Testis (tissue), 3 donors: ENCODE measurements around the gene MYG1. TPM values are rescaled to one million over a fixed set of nuclear protein-coding genes. Genes with fewer than 3 reads are reported as not detected.

Experiments used
- DNase-seq: peaks from one replicate; pipeline ENCODE4 v3.0.0-alpha.2; 2019
- H3K27ac ChIP-seq, 2 donors: fragments of 200-600 bp; sonication (generic); one replicate each; pipeline ENCODE4 v1.5.1; 2019
- H3K27me3 ChIP-seq: fragments of 200-600 bp; sonication (generic); one replicate; pipeline ENCODE4 v1.5.1; 2019
- H3K36me3 ChIP-seq: fragments of 200-600 bp; sonication (generic); one replicate; pipeline ENCODE4 v1.5.1; 2017; ENCODE audit warnings: low read depth; ENCODE audit errors: missing control alignments
- H3K4me1 ChIP-seq: fragments of 200-600 bp; sonication (generic); one replicate; pipeline ENCODE4 v1.5.1; 2019
- H3K4me3 ChIP-seq, 2 donors: fragments of 200-600 bp; sonication (generic); one replicate each; pipeline ENCODE4 v1.5.1; 2017 to 2019
- H3K9me3 ChIP-seq: fragments of 200-600 bp; sonication (generic); one replicate; pipeline ENCODE4 v1.5.1; 2017
- CTCF ChIP-seq, 3 experiments: fragments of 450-650 bp in 2 of 3; fragments of 200-600 bp in 1 of 3; sonication (generic) in 1 of 3; IDR thresholded peaks; one replicate each; pipeline ENCODE4 v1.5.1; 2016 to 2019; ENCODE audit warnings: antibody characterized with exemption in 3 of 3, mild to moderate bottlenecking in 2 of 3, moderate library complexity in 1 of 3
- POLR2A ChIP-seq: fragments of 450-650 bp; IDR thresholded peaks from one replicate; pipeline ENCODE4 v1.6.1; 2017; ENCODE audit warnings: antibody characterized with exemption, mild to moderate bottlenecking, moderate library complexity
- WGBS, 2 donors: methylation state at CpG; one replicate each; pipeline ENCODE4 v1.1.5; 2018; 5-methylcytosine and 5-hydroxymethylcytosine counted together
- intact Hi-C: fragments of 100-400 bp; cut with DNase I; formaldehyde crosslinking; loops from one replicate; pipeline ENCODE4 v1.15.1; 2023; ENCODE audit warnings: low total_unique reads
- polyA plus RNA-seq: library from polyadenylated mRNA; stranded (reverse); fragments of 350-450 nt; fragmentation: Illumina TruSeq; extraction: RNeasy Lipid Tissue Mini Kit (QIAGEN cat#74804); gene quantifications from one replicate; pipeline ENCODE4 v1.2.3, GENCODE V29; 2014; ENCODE audit warnings: low read depth, low replicate concordance; ENCODE audit not compliant: insufficient read depth
- total RNA-seq, 2 donors: library from RNA; depleted of rRNA; stranded (reverse); fragments of >200 nt; gene quantifications; one replicate each; pipeline ENCODE4 v1.2.3, GENCODE V29; 2016

Gene MYG1
- total and polyA plus RNA-seq, 3 donors from 2014 or later, result 106 to 287 (median 117) TPM

- Histone ChIP-seq H3K36me3 (no peaks in the 10 kb centered on the region), H3K27me3 (no peaks in the 10 kb centered on the region), H3K27ac (no peak overlapping the region), H3K4me1 (no peaks in the 10 kb centered on the region), H3K4me3 (no peak overlapping the region), H3K9me3 (no peaks in the 10 kb centered on the region)
- no peak for DNase-seq
- TF ChIP-seq POLR2A, result no peak
- intact Hi-C loops, result loop anchor here (5.0 kb wide), 1 partner anchor 69 kb away; the partner anchor contains the start of gene AMHR2
- WGBS, 2 donors, result 88% methylated on average over 5 of the region's 5 CpGs
Measured at GRCh38 chr12:53353257-53353655, 53.8 kb downstream of the MYG1 start.

GRCh38 chr12:53355121-53355520 is 55.6 kb downstream of the MYG1 start:
- DNase-seq, result no peak
- no peaks in the 10 kb centered on the region for H3K9me3 ChIP-seq
- no peak for TF ChIP-seq POLR2A
- no peak for TF ChIP-seq CTCF (IDR thresholded peaks at IDR 0.05)
- 66 to 79% methylated on average over 3 of the region's 3 CpGs for WGBS, 2 donors
- intact Hi-C loops, result no loop called here
- H3K36me3 ChIP-seq, result no peaks in the 10 kb centered on the region
- H3K4me3 ChIP-seq, result no peak overlapping the region
- H3K27ac ChIP-seq, result no peak overlapping the region
- H3K4me1 ChIP-seq, result no peaks in the 10 kb centered on the region
- no peaks in the 10 kb centered on the region for H3K27me3 ChIP-seq

Other genes starting within 250 kb of the MYG1 start
- 100 to 1,000 TPM; 108 to 138 TPM for gene TNS2, start 249.6 kb upstream of the MYG1 start, total RNA-seq
- gene TNS2, start 249.6 kb upstream of the MYG1 start, polyA plus RNA-seq, result 47.0 TPM
- gene SPRYD3, start 220.3 kb upstream of the MYG1 start, total RNA-seq, result 10 to 100 TPM; 27.7 to 29.5 TPM
- gene SPRYD3, start 220.3 kb upstream of the MYG1 start, polyA plus RNA-seq, result 29.5 TPM
- gene IGFBP6, start 202.0 kb upstream of the MYG1 start, total RNA-seq, result 100 to 1,000 TPM; 121 to 261 TPM
- 185 TPM for gene IGFBP6, start 202.0 kb upstream of the MYG1 start, polyA plus RNA-seq
- gene SOAT2, start 196.2 kb upstream of the MYG1 start, total RNA-seq, result under 1 TPM in 1 of 2 donors, not detected in 1; 0.19 TPM
- gene SOAT2, start 196.2 kb upstream of the MYG1 start, polyA plus RNA-seq, result 0.25 TPM
- 10 to 100 TPM; 19.8 to 27.2 TPM for gene ZNF740, start 119.0 kb upstream of the MYG1 start, total RNA-seq
- gene ZNF740, start 119.0 kb upstream of the MYG1 start, polyA plus RNA-seq, result 15.6 TPM
- 10 to 100 TPM; 73.9 to 93.7 TPM for gene CSAD, start 118.8 kb upstream of the MYG1 start, total RNA-seq
- 34.9 TPM for gene CSAD, start 118.8 kb upstream of the MYG1 start, polyA plus RNA-seq
- 1 to 10 TPM in 1 of 2 donors, under 1 TPM in 1; 0.24 to 1.2 TPM for gene ITGB7, start 92.4 kb upstream of the MYG1 start, total RNA-seq
- gene ITGB7, start 92.4 kb upstream of the MYG1 start, polyA plus RNA-seq, result 3.7 TPM
- 10 to 100 TPM; 12.1 to 12.5 TPM for gene RARG, start 67.5 kb upstream of the MYG1 start, total RNA-seq
- 13.6 TPM for gene RARG, start 67.5 kb upstream of the MYG1 start, polyA plus RNA-seq
- gene ESPL1, start 31.4 kb upstream of the MYG1 start, total RNA-seq, result 10 to 100 TPM; 16.5 to 24.5 TPM
- 30.5 TPM for gene ESPL1, start 31.4 kb upstream of the MYG1 start, polyA plus RNA-seq
- 100 to 1,000 TPM; 430 to 494 TPM for gene PFDN5, start 4.2 kb upstream of the MYG1 start, total RNA-seq
- gene PFDN5, start 4.2 kb upstream of the MYG1 start, polyA plus RNA-seq, result 797 TPM
- 100 to 1,000 TPM in 1 of 2 donors, 10 to 100 TPM in 1; 98.0 to 110 TPM for gene AAAS, start 21.9 kb downstream of the MYG1 start, total RNA-seq
- gene AAAS, start 21.9 kb downstream of the MYG1 start, polyA plus RNA-seq, result 79.3 TPM
- 1 to 10 TPM in 1 of 2 donors, under 1 TPM in 1; 0.56 to 1.2 TPM for gene SP7, start 36.7 kb downstream of the MYG1 start, total RNA-seq
- gene SP7, start 36.7 kb downstream of the MYG1 start, polyA plus RNA-seq, result 2.3 TPM
- gene SP1, start 80.5 kb downstream of the MYG1 start, total RNA-seq, result 10 to 100 TPM; 75.4 to 86.0 TPM
- gene SP1, start 80.5 kb downstream of the MYG1 start, polyA plus RNA-seq, result 58.6 TPM
- 10 to 100 TPM; 39.0 to 42.1 TPM for gene AMHR2, start 124.2 kb downstream of the MYG1 start, total RNA-seq
- 33.9 TPM for gene AMHR2, start 124.2 kb downstream of the MYG1 start, polyA plus RNA-seq
- 10 to 100 TPM; 43.4 to 48.5 TPM for gene PRR13, start 142.0 kb downstream of the MYG1 start, total RNA-seq
- 120 TPM for gene PRR13, start 142.0 kb downstream of the MYG1 start, polyA plus RNA-seq
- gene PCBP2, start 152.4 kb downstream of the MYG1 start, total RNA-seq, result 100 to 1,000 TPM; 553 to 632 TPM
- 1,065 TPM for gene PCBP2, start 152.4 kb downstream of the MYG1 start, polyA plus RNA-seq
- 10 to 100 TPM; 52.2 to 56.7 TPM for gene MAP3K12, start 199.8 kb downstream of the MYG1 start, total RNA-seq
- gene MAP3K12, start 199.8 kb downstream of the MYG1 start, polyA plus RNA-seq, result 28.5 TPM
- gene TARBP2, start 201.6 kb downstream of the MYG1 start, total RNA-seq, result 10 to 100 TPM; 67.6 to 73.1 TPM
- 37.8 TPM for gene TARBP2, start 201.6 kb downstream of the MYG1 start, polyA plus RNA-seq
- gene NPFF, start 207.8 kb downstream of the MYG1 start, total RNA-seq, result 1 to 10 TPM in 1 of 2 donors, not detected in 1; 1.2 TPM
- gene NPFF, start 207.8 kb downstream of the MYG1 start, polyA plus RNA-seq, result not detected